OCI-LY1 (cell line): Measurements from ENCODE around the gene CHCHD6.

Source experiments
- CTCF ChIP-seq: fragments of 200-600 bp; sonication (generic), shearing (Covaris generic); IDR thresholded peaks from 2 replicates; pipeline ENCODE4 v1.5.1; 2017; ENCODE audit warnings: mild to moderate bottlenecking, antibody characterized with exemption, low read length, moderate library complexity, mixed read lengths
- EZH2 ChIP-seq: fragments of 200-600 bp; sonication (generic), shearing (Covaris generic); IDR thresholded peaks from 2 replicates; pipeline ENCODE4 v1.8.0; 2017; ENCODE audit warnings: borderline replicate concordance, mixed run types, mild to moderate bottlenecking, antibody characterized with exemption, low read length, moderate library complexity, mixed read lengths

GRCh38 chr3:127000119-127000518, 296.1 kb downstream of the CHCHD6 start:
- no peak for TF ChIP-seq CTCF
- no peak for TF ChIP-seq EZH2
